Loucy (cell line): Measurements from ENCODE around the gene DHPS.
A peak's percentile ranks its signal among the peaks of the same experiment; 100 is the strongest.

Experiments used
- H2AFZ ChIP-seq: fragments of 200-600 bp; sonication (generic); 2 replicates; pipeline ENCODE4 v1.6.0; 2016; ENCODE audit warnings: antibody characterized with exemption, mild to moderate bottlenecking, low read length, moderate library complexity
- H3F3A ChIP-seq: fragments of 200-600 bp; 2 replicates; pipeline ENCODE4 v1.6.0; 2016; ENCODE audit warnings: antibody characterized with exemption, low read depth, mild to moderate bottlenecking
- H3K27me3 ChIP-seq: fragments of 200-600 bp; sonication (generic); 2 replicates; pipeline ENCODE4 v1.6.1; 2014; ENCODE audit warnings: low read length, mild to moderate bottlenecking; ENCODE audit not compliant: insufficient read depth, poor library complexity, severe bottlenecking
- H3K36me3 ChIP-seq: fragments of 200-600 bp; sonication (generic); 2 replicates; pipeline ENCODE4 v1.6.1; 2016; ENCODE audit warnings: low read length; ENCODE audit not compliant: insufficient read depth
- H3K4me1 ChIP-seq: fragments of 200-600 bp; sonication (generic); 2 replicates; pipeline ENCODE4 v1.5.1; 2014; ENCODE audit warnings: low read length, mild to moderate bottlenecking; ENCODE audit not compliant: insufficient read depth, poor library complexity, severe bottlenecking
- H3K4me2 ChIP-seq: fragments of 200-600 bp; sonication (generic); 2 replicates; pipeline ENCODE4 v1.6.0; 2014; ENCODE audit warnings: antibody characterized with exemption, low read length, low read depth, mild to moderate bottlenecking; ENCODE audit not compliant: poor library complexity, severe bottlenecking
- H3K4me3 ChIP-seq: fragments of 200-600 bp; sonication (generic); 2 replicates; pipeline ENCODE4 v1.5.1; 2014; ENCODE audit warnings: low read length, mild to moderate bottlenecking, mixed read lengths; ENCODE audit not compliant: poor library complexity, severe bottlenecking
- H3K79me2 ChIP-seq: fragments of 200-600 bp; sonication (generic); 2 replicates; pipeline ENCODE4 v1.6.1; 2014; ENCODE audit warnings: low read length; ENCODE audit not compliant: insufficient read depth
- H3K9ac ChIP-seq: fragments of 200-600 bp; sonication (generic); 2 replicates; pipeline ENCODE4 v1.6.0; 2014; ENCODE audit warnings: mild to moderate bottlenecking, low read depth, low read length, moderate library complexity; ENCODE audit not compliant: poor library complexity, severe bottlenecking
- H3K9me2 ChIP-seq: fragments of 200-600 bp; sonication (generic); replicated peaks from 2 replicates; pipeline ENCODE4 v1.6.1; 2016; ENCODE audit warnings: low read depth, low read length, mixed read lengths
- H3K9me3 ChIP-seq: fragments of 200-600 bp; sonication (generic); 2 replicates; pipeline ENCODE4 v1.6.1; 2014; ENCODE audit warnings: mild to moderate bottlenecking, antibody characterized with exemption, low read length, low read depth; ENCODE audit not compliant: insufficient read depth
- H4K20me1 ChIP-seq: fragments of 200-600 bp; sonication (generic); 2 replicates; pipeline ENCODE4 v1.6.0; 2014; ENCODE audit warnings: antibody characterized with exemption, low read length, mild to moderate bottlenecking; ENCODE audit not compliant: insufficient read depth, poor library complexity, severe bottlenecking
- EZH2phosphoT487 ChIP-seq: fragments of 200-600 bp; IDR thresholded peaks from 2 replicates; pipeline ENCODE4 v1.6.1; 2018; ENCODE audit warnings: antibody characterized with exemption, mild to moderate bottlenecking, moderate library complexity, borderline replicate concordance
- TF ChIP-seq, protein P1 (sequence below): fragments of 200-600 bp; sonication (generic); conservative IDR thresholded peaks from 2 replicates; pipeline ENCODE4 v1.5.1; 2014; ENCODE audit warnings: mild to moderate bottlenecking, antibody characterized with exemption, low read length

The DHPS gene

GRCh38 chr19:12676384-12676792, 5.3 kb downstream of the DHPS start:
- Histone ChIP-seq H3K4me2 (no peak overlapping the region), H4K20me1 (peaks cover 16% of the 10 kb centered on the region), H3K79me2 (peaks cover 17% of the 10 kb centered on the region), H3K27me3 (no peaks in the 10 kb centered on the region), H3K4me1 (peaks cover 8% of the 10 kb centered on the region), H3K4me3 (no peak overlapping the region), H3K9me2 (no peaks in the 10 kb centered on the region), H3K9me3 (no peaks in the 10 kb centered on the region), H2AFZ (no peak overlapping the region), H3K9ac (no peak overlapping the region), H3F3A (peaks cover 2% of the 10 kb centered on the region), H3K36me3 (peaks cover 53% of the 10 kb centered on the region; the same call in 1 of the 2 replicates)
- TF ChIP-seq, protein P1, sequence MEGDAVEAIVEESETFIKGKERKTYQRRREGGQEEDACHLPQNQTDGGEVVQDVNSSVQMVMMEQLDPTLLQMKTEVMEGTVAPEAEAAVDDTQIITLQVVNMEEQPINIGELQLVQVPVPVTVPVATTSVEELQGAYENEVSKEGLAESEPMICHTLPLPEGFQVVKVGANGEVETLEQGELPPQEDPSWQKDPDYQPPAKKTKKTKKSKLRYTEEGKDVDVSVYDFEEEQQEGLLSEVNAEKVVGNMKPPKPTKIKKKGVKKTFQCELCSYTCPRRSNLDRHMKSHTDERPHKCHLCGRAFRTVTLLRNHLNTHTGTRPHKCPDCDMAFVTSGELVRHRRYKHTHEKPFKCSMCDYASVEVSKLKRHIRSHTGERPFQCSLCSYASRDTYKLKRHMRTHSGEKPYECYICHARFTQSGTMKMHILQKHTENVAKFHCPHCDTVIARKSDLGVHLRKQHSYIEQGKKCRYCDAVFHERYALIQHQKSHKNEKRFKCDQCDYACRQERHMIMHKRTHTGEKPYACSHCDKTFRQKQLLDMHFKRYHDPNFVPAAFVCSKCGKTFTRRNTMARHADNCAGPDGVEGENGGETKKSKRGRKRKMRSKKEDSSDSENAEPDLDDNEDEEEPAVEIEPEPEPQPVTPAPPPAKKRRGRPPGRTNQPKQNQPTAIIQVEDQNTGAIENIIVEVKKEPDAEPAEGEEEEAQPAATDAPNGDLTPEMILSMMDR: peak; percentile 88
- TF ChIP-seq EZH2phosphoT487: no peak

DNA sequence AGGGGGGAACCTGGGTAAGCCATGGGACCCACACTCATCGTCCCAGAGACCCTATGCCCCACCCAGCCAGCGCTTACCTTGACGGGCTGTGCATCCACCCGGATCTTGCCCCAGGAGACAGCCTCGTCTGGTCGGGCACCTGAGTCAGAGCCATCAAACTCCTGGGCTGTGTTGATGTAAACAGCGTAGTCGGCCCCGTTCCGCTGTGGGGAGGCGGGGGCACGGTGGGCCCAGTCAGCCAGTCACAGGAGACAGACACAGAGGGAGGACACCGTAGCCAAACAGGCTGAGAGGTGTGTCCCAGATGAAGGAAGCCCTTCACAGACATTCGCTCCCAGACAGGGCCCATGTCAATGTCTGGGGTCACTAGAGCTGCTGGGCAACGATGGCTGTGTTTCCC, 5.7 kb downstream of the DHPS start:
- no peak overlapping the region for H2AFZ ChIP-seq
- TF ChIP-seq EZH2phosphoT487: no peak
- TF ChIP-seq, protein P1: no peak
- H3K4me1 ChIP-seq: peaks cover 8% of the 10 kb centered on the region
- no peaks in the 10 kb centered on the region for H3K27me3 ChIP-seq
- no peak overlapping the region for H3K4me3 ChIP-seq
- peaks cover 16% of the 10 kb centered on the region for H4K20me1 ChIP-seq
- no peaks in the 10 kb centered on the region for H3F3A ChIP-seq
- H3K9ac ChIP-seq: no peak overlapping the region
- no peak overlapping the region for H3K4me2 ChIP-seq
- no peaks in the 10 kb centered on the region for H3K9me2 ChIP-seq
- peaks cover 17% of the 10 kb centered on the region for H3K79me2 ChIP-seq
- H3K36me3 ChIP-seq: peaks cover 53% of the 10 kb centered on the region; the same call in 1 of the 2 replicates
- no peaks in the 10 kb centered on the region for H3K9me3 ChIP-seq

DNA sequence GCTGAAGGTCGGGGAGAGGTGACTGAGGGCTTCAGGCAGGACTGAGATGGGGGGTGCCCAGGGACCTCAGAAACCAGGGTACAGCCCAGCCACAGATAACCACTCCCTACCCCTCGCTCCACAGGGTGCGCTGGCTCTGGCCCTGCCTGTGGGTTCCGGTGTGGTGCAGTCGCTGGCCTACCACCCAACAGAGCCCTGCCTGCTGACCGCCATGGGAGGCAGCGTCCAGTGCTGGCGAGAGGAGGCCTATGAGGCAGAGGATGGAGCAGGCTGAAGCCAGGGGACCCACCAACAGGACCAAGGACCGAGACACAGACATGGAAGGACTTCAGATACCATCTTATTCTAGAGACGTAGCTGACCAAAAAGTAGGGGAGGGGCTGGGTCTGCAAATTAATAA, 6.3 kb downstream of the DHPS start:
- no peaks in the 10 kb centered on the region for H3K27me3 ChIP-seq
- H3K9me3 ChIP-seq: no peaks in the 10 kb centered on the region
- no peak overlapping the region for H3K9ac ChIP-seq
- peaks cover 53% of the 10 kb centered on the region; the same call in 1 of the 2 replicates for H3K36me3 ChIP-seq
- H2AFZ ChIP-seq: no peak overlapping the region
- H4K20me1 ChIP-seq: peaks cover 16% of the 10 kb centered on the region
- H3K4me2 ChIP-seq: no peak overlapping the region
- H3K9me2 ChIP-seq: no peaks in the 10 kb centered on the region
- H3K4me3 ChIP-seq: no peak overlapping the region
- H3F3A ChIP-seq: no peaks in the 10 kb centered on the region
- H3K4me1 ChIP-seq: peaks cover 8% of the 10 kb centered on the region
- TF ChIP-seq, protein P1: no peak
- no peak for TF ChIP-seq EZH2phosphoT487
- H3K79me2 ChIP-seq: peaks cover 21% of the 10 kb centered on the region
